ENCODE data around the gene IGSF21.

Gene IGSF21

DNA sequence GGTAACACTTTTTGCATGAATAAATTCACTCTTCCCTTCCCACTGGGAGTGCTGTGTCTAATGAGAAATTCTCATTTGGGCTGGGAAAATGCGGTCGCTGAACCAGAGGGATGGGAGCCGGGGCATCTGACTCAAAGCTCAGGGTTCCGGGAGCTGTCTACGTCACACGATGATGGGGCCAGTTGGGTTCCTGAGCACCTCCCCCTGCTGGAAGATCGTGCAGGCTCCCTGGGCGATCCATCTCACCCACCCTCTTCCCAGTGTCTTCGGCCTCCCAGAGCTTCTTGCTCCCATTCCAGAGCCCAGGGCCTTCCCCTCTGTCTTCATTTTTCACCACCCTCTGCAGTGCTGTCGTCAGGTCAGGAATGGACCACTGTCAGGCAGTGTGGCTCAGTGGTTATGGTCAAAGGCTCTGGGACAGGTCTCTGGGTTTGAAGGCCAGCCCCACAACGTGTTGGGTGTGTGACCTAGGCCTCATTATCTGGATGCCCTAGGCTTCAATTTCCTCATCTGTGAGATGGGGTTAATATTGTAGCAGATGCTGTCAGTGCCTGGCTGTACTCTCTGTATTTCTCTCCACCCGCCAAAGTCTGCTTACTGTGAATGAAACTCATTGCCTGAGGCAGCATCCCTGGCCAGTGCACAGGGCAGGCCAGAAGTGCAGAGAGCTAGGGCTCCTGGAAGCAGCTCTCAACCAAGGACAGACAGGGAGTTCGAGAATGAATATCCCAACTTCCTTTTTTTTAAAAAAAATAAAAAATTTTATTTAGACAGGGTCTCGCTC, 31.8 kb downstream of the IGSF21 start:
- H3K27me3 Mint-ChIP-seq (ENCODE audit: low read depth): no peaks in the 10 kb centered on the region
- no peaks in the 10 kb centered on the region for H3K4me1 Mint-ChIP-seq (ENCODE audit: low read depth)
- no peak overlapping the region for H3K27ac Mint-ChIP-seq
- no peak overlapping the region for H3K4me3 Mint-ChIP-seq
- no peaks in the 10 kb centered on the region for H3K36me3 Mint-ChIP-seq (ENCODE audit: low read depth)
- no peaks in the 10 kb centered on the region for H3K9me3 Mint-ChIP-seq
- no peak for DNase-seq (ENCODE audit: low spot score)

DNA sequence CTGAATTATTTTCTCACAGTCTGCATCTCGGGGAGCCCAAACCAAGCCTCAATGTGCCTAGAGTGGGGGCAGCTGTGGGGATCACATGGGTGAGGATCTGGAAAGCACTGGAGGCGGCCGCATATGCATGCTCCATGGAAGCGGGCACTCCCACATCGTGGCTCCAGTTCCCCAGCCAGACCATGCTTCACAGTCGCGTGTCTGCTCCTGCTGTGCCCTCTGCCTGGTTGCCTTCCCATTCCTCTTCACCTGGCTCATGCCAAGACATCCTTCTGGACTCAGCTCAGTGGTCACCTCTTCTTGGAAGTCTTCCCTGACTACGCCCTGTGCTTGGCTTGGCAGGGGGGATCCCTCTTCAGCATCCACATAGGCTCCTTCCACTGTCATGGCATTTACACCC, 32.8 kb downstream of the IGSF21 start:
- no peak overlapping the region for H3K4me3 Mint-ChIP-seq

DNA sequence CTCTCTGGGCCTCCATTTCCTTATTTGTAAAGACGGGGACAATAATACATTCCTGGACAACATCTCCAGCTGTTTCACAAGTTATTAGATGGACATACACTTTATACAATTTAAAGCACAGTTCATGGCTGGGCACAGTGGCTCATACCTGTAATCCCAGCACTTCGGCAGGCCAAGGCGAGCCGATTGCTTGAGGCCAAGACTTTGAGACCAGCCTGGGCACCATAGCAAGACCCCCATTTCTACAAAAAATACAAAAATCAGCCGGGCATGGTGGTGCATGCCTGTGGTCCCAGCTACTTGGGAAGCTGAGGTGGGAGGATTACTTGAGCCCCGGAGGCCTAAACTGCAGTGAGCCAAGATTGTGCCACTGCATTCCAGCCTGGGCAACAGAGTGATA, 34.1 kb downstream of the IGSF21 start:
- Mint-ChIP-seq H3K27me3 (ENCODE audit: low read depth) (no peaks in the 10 kb centered on the region), H3K4me1 (ENCODE audit: low read depth) (no peaks in the 10 kb centered on the region), H3K36me3 (ENCODE audit: low read depth) (no peaks in the 10 kb centered on the region), H3K9me3 (no peaks in the 10 kb centered on the region), H3K27ac (no peak overlapping the region), H3K4me3 (no peak overlapping the region)
- no peak for DNase-seq (ENCODE audit: low spot score)

More for the DNA sequence above, 32.8 kb downstream of the IGSF21 start:
- Mint-ChIP-seq H3K9me3 (no peaks in the 10 kb centered on the region), H3K4me1 (ENCODE audit: low read depth) (no peaks in the 10 kb centered on the region), H3K27me3 (ENCODE audit: low read depth) (no peaks in the 10 kb centered on the region), H3K27ac (no peak overlapping the region), H3K36me3 (ENCODE audit: low read depth) (no peaks in the 10 kb centered on the region)
- no peak for DNase-seq (ENCODE audit: low spot score)

DNA sequence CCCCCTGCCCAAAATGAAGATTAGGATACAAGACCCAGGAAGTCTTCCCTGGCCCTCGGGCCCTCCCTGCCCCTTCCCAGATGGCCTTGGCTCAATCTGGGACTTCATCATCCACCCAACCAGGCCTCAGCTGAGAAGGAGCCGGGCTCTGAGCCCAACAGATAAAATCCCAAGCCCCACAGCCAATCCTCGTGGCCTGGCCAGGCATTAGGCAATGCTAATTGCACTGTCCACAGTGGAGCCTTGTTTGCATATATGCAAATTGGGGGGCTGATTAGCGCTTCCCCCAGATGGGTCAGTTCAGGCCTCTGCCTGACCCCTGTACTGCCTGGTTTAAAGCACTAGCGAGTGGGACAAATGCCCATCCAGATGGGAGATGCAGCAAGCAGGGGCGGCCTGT, 34.9 kb downstream of the IGSF21 start:
- Mint-ChIP-seq H3K9me3 (no peaks in the 10 kb centered on the region), H3K4me1 (ENCODE audit: low read depth) (no peaks in the 10 kb centered on the region), H3K27me3 (ENCODE audit: low read depth) (no peaks in the 10 kb centered on the region), H3K27ac (no peak overlapping the region), H3K36me3 (ENCODE audit: low read depth) (no peaks in the 10 kb centered on the region), H3K4me3 (no peak overlapping the region)
- DNase-seq (ENCODE audit: low spot score): no peak

DNA sequence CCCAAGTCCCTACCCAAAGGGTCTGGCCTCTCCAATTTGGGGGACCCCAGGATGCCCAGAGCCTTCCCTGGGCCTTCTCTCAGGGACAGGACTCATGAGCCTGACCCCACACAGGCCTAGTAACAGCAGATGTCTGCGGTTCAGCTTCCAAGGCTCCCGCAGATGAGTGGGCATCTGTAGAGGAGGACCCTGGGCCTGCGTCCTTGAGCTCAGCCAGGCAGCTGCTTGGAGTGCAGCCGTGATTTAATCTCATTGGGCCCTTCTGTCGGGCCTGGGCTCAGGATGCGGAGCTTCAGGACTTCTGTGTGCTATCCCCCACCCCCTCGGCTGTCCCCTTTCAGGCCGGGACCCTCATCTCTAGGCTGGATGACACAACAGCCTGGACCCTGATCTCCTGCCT, 35.4 kb downstream of the IGSF21 start:
- Mint-ChIP-seq H3K4me3 (no peak overlapping the region), H3K27me3 (ENCODE audit: low read depth) (no peaks in the 10 kb centered on the region), H3K36me3 (ENCODE audit: low read depth) (no peaks in the 10 kb centered on the region), H3K9me3 (no peaks in the 10 kb centered on the region), H3K27ac (no peak overlapping the region), H3K4me1 (ENCODE audit: low read depth) (no peaks in the 10 kb centered on the region)
- no peak for DNase-seq (ENCODE audit: low spot score)

DNA sequence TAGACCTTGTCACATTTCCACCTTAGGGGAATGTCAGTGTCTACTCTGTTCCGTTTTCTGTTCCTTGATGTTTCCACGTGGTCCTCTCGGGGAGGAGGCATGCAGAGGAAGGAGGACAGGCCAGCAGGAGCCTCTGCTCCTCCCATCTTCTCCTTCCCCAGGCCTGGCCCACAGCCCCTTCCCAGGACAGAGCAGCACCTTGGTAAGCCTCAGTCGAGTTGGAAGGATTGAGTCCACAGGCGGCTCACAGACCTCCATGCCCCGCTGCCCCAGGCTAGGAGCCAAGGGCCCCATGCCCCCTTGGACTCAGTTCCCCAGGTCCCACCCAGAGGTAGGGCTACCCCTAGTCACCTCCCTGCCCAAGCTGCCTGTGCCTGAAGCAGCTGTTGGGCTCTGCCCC, 36.5 kb downstream of the IGSF21 start:
- Mint-ChIP-seq H3K27ac (no peak overlapping the region), H3K36me3 (ENCODE audit: low read depth) (no peaks in the 10 kb centered on the region), H3K9me3 (no peaks in the 10 kb centered on the region), H3K4me1 (ENCODE audit: low read depth) (no peaks in the 10 kb centered on the region), H3K4me3 (no peak overlapping the region), H3K27me3 (ENCODE audit: low read depth) (no peaks in the 10 kb centered on the region)
- no peak for DNase-seq (ENCODE audit: low spot score)

DNA sequence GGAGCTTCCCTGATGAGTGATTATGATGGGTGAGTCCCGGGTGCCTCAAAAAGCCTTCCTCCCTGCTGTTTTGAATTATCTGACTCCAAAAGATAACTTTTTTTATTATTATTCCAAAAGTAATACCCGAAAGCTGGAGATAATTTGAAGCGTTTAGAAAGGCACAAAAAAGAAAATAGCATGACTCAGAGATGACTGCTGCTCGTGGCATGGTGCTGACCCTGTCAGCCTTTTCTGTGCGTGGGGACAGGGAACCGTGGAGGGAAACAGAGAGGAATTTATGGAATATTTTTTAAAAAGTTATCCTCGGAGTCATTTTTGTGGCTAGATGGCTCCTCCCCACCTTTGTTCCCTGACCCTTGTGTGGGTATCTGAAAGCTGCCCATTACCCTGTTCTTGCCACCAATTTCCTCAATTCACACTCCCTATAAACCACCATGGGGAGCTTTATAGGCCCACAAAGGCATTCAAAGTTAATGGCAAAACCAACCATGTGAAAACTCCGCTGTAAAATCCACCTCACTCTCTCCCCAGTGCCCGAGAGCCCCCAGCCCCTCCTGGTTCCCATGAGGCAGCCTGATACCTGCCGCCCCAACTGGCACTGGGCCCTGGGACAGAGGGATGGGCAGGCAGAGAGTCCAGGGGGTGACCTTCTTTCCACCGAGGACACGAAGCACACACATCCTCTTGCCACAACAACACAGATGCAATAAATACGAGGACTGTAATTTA, 37.5 kb downstream of the IGSF21 start:
- H3K4me3 Mint-ChIP-seq: no peak overlapping the region
- H3K27me3 Mint-ChIP-seq (ENCODE audit: low read depth): no peaks in the 10 kb centered on the region
- no peaks in the 10 kb centered on the region for H3K36me3 Mint-ChIP-seq (ENCODE audit: low read depth)
- H3K27ac Mint-ChIP-seq: no peak overlapping the region
- no peak for DNase-seq (ENCODE audit: low spot score)
- no peaks in the 10 kb centered on the region for H3K4me1 Mint-ChIP-seq (ENCODE audit: low read depth)
- no peaks in the 10 kb centered on the region for H3K9me3 Mint-ChIP-seq

DNA sequence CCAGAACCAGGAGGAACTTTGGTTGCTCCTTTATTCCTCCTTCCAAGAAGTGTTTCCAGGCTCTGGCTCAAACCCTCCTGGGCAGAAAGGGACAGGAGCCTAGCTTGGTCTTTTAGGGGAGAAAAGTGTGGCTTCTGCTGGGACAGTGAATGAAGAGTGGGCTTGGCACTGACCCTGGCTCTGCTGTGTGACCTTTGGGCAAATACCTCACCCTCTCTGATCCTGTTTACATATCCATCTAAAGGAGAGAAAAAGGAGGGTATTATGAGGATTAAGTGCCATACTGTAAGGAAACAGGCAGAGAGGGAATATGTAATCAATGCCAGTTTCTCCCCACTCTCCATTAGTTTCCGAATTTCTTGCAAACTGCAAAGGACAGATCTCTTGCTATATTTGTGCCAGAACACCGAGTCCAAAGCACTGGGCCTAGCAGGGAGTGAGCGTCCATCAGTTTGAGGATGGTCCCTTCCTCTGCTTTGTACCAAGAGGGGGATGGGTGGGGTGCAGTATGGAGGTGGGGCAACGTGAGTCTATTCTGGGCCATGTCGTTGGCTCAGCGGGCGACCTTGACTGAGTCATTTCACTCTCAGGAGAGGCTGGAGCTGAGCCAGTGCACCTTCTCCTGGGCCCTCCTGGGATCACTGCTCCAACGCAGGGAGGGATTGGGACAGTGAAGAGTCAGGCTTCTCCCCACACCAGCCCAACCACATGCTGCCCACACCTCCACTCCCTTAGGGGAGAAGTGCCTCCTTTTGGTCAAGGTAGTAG, 38.4 kb downstream of the IGSF21 start:
- no peaks in the 10 kb centered on the region for H3K4me1 Mint-ChIP-seq (ENCODE audit: low read depth)
- H3K4me3 Mint-ChIP-seq: no peak overlapping the region
- H3K27ac Mint-ChIP-seq: no peak overlapping the region
- H3K9me3 Mint-ChIP-seq: no peaks in the 10 kb centered on the region
- no peaks in the 10 kb centered on the region for H3K36me3 Mint-ChIP-seq (ENCODE audit: low read depth)
- H3K27me3 Mint-ChIP-seq (ENCODE audit: low read depth): no peaks in the 10 kb centered on the region
- no peak for DNase-seq (ENCODE audit: low spot score)

DNA sequence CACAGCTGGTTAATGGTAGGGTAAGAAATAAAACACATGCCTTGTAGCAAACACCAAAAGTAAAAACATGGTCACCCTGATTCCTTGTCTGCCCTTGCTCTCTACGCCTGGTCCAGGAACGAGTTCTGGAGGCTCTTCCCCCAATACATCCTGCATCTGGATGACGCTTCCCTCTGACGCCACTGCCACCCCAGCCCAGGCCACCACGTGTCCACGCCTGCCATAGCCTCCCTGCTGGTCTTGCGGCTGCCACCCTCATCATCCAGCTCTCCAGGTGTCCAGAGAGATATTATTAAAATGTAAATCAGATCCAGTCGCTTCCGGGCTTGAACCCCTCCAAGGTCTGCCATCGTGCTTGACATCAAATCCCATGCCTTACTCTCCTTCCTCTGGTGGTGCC, 39.3 kb downstream of the IGSF21 start:
- H3K4me3 Mint-ChIP-seq: no peak overlapping the region
- no peaks in the 10 kb centered on the region for H3K9me3 Mint-ChIP-seq
- H3K4me1 Mint-ChIP-seq (ENCODE audit: low read depth): no peaks in the 10 kb centered on the region
- no peak for DNase-seq (ENCODE audit: low spot score)
- H3K27ac Mint-ChIP-seq: no peak overlapping the region
- H3K36me3 Mint-ChIP-seq (ENCODE audit: low read depth): no peaks in the 10 kb centered on the region
- H3K27me3 Mint-ChIP-seq (ENCODE audit: low read depth): no peaks in the 10 kb centered on the region

DNA sequence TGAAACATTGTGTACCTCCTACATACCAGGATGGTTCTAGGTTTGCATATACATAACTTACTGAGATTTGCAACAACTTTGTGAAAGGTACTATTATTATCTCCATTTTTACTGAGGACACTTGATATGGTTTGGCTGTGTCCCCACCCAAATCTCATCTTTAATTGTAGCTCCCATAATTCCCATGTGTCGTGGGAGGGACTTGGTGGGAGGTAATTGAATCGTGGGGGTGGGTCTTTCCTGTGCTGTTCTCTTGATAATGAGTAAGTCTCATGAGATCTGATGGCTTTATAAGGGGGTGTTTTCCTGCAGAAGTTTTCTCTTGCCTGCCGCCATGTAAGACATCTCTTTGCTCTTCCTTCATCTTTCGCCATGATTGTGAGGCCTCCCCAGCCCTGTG, 40.1 kb downstream of the IGSF21 start:
- H3K27me3 Mint-ChIP-seq (ENCODE audit: low read depth): no peaks in the 10 kb centered on the region
- H3K27ac Mint-ChIP-seq: no peak overlapping the region
- no peak for DNase-seq (ENCODE audit: low spot score)
- H3K4me3 Mint-ChIP-seq: no peak overlapping the region
- H3K4me1 Mint-ChIP-seq (ENCODE audit: low read depth): no peaks in the 10 kb centered on the region
- H3K36me3 Mint-ChIP-seq (ENCODE audit: low read depth): no peaks in the 10 kb centered on the region
- H3K9me3 Mint-ChIP-seq: no peaks in the 10 kb centered on the region

DNA sequence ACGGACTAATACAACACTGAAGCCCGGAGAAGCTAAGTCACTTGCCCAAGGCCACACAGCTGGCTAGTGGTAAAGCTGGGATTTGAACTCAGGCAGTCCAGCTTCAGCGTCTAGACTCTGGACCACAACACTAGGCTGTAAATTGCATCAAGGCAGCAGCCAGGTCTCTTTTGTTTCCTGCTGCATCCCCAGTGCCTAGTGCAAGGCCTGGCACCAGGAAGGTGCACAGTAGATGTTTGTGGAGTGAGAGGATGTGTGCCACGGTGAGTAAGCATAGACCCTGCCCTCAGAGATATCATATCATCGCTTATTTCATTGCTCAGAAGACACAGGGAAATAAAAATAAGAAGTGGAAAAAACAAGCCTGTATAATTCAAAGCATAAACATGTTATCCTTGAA, 40.9 kb downstream of the IGSF21 start:
- Mint-ChIP-seq H3K27me3 (ENCODE audit: low read depth) (no peaks in the 10 kb centered on the region), H3K4me3 (no peak overlapping the region)
- no peak for DNase-seq (ENCODE audit: low spot score)

DNA sequence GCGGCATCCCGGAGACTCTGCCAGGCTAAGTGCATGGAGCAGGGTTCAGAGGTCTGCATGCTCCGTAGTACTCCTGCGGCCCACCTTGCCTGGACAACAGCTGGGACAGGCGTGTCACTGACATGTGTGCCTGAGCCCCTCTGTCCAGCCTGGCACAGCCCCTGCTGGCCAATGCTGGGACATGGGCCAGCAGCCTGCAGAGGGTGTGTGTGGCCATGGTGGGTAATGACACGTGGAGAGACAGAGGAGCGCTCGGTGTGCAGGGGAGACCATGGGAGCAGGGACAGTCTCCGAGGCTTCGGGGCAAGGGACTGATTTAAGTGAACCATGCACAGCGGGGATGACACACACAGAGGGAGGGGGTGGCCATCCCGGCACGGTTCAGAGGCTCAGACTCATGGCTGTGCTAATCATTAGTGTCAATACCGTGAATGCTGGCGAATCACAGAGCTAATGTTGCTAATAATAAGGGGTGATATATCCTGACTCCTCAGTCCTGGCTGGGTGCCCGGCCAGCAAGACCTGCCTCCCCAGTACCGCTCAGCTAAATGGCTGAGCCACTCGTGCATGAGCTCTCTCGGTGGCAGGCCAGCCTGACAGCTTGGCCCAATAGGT, 41.5 kb downstream of the IGSF21 start:
- Mint-ChIP-seq H3K27ac (no peak overlapping the region), H3K27me3 (ENCODE audit: low read depth) (no peaks in the 10 kb centered on the region), H3K36me3 (ENCODE audit: low read depth) (no peaks in the 10 kb centered on the region), H3K4me3 (no peak overlapping the region), H3K4me1 (ENCODE audit: low read depth) (no peaks in the 10 kb centered on the region), H3K9me3 (no peaks in the 10 kb centered on the region)
- DNase-seq (ENCODE audit: low spot score): no peak

More for the DNA sequence above, 40.9 kb downstream of the IGSF21 start:
- no peaks in the 10 kb centered on the region for H3K9me3 Mint-ChIP-seq
- H3K36me3 Mint-ChIP-seq (ENCODE audit: low read depth): no peaks in the 10 kb centered on the region
- H3K4me1 Mint-ChIP-seq (ENCODE audit: low read depth): no peaks in the 10 kb centered on the region
- no peak overlapping the region for H3K27ac Mint-ChIP-seq

DNA sequence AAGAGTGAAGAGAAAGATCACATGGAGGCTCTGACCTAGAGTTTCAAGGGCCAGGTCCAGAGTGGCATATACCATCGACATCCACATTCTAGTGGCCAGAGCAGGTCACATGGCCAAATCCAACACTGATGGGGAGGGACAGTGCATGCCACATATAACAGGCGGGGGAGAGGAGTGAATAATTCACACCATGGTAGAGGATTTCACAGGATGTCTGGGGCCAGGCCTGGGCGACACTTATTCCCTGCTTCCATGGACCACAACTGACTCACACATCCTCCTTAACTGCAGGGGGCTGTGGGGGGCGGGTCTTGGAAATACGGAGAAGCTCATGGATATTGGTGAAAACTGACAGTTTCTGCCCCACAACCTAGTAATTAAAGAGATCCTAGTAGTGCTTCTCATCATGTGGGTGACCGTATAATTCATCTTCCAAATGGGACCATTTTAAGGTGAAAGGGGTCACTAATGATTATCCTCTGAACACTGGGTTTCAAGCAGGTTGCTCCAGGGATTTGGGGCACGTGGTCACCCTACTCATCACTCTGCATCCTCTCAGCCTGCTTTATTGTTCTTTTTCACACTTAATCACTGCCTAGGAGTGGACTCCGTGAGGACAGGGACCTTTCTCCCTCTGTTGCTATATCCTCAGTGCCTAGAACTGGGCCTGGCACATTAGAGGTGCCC, 44.0 kb downstream of the IGSF21 start:
- no peak for DNase-seq (ENCODE audit: low spot score)
- Mint-ChIP-seq H3K4me1 (ENCODE audit: low read depth) (no peaks in the 10 kb centered on the region), H3K27ac (no peak overlapping the region), H3K9me3 (no peaks in the 10 kb centered on the region), H3K27me3 (ENCODE audit: low read depth) (no peaks in the 10 kb centered on the region), H3K4me3 (no peak overlapping the region), H3K36me3 (ENCODE audit: low read depth) (no peaks in the 10 kb centered on the region)

All from T-helper 2 cell treated with Interferon-gamma antibody and Interleukin-4, amounts not matched to agents 5 μg/mL and 100 μg/mL, for 36 hours (primary cell).